ENCODE measurements around the gene IVD. TPM values are rescaled to one million over a fixed set of nuclear protein-coding genes. Genes with fewer than 3 reads are reported as not detected.

The IVD gene
- total and polyA plus RNA-seq, 4 experiments from 2014 or later: 25.7 to 62.2 (median 41.6) TPM

GRCh38 chr15:40412095-40412759 lies 6.6 kb downstream of the IVD start:
- CTCF ChIA-PET (ENCODE audit: partially characterized antibody): interaction anchor here (1.1 to 1.2 kb wide), 2 partner anchors 13 to 74 kb away, joined by 3 read pairs; no protein-coding TSS in a partner anchor
- Mint-ChIP-seq H3K27me3 (no peaks in the 10 kb centered on the region), H3K27ac (peak overlapping the region in 2 of 7 donors; percentile 46 to 60), H3K4me3 (no peak overlapping the region), H3K4me1 (peaks cover 5 to 10% (median 7%) of the 10 kb centered on the region in 4 donors), H3K9me3 (no peaks in the 10 kb centered on the region), H3K36me3 (peaks cover 41 to 61% of the 10 kb centered on the region in 2 donors)
- H3K36me3 ChIP-seq (ENCODE audit: insufficient read depth, low read length): peaks cover 23% of the 10 kb centered on the region
- no peak for DNase-seq
- H3K4me3 ChIP-seq (ENCODE audit: low read length in 2 of 2): no peak overlapping the region
- peaks cover 2% of the 10 kb centered on the region for H3K4me1 ChIP-seq (ENCODE audit: insufficient read depth, low read length)
- POLR2A ChIA-PET (ENCODE audit: partially characterized antibody): no interaction called here
- no peaks in the 10 kb centered on the region for H3K27me3 ChIP-seq (ENCODE audit: insufficient read depth, low read length)
- intact Hi-C loops (cut with micrococcal nuclease): no loop called here
- H3K27ac ChIP-seq (ENCODE audit: low read depth, low read length): no peak overlapping the region
- H3K9me3 ChIP-seq (ENCODE audit: control insufficient read depth in 1 of 2, low read length in 2 of 2): no peaks in the 10 kb centered on the region

GRCh38 chr15:40413036-40413435 lies 7.4 kb downstream of the IVD start:
- Histone ChIP-seq H3K4me3 (ENCODE audit: low read length in 2 of 2) (no peak overlapping the region), H3K9me3 (ENCODE audit: control insufficient read depth in 1 of 2, low read length in 2 of 2) (no peaks in the 10 kb centered on the region), H3K36me3 (ENCODE audit: insufficient read depth, low read length) (peaks cover 23% of the 10 kb centered on the region), H3K27me3 (ENCODE audit: insufficient read depth, low read length) (no peaks in the 10 kb centered on the region), H3K4me1 (ENCODE audit: insufficient read depth, low read length) (no peaks in the 10 kb centered on the region), H3K27ac (ENCODE audit: low read depth, low read length) (no peak overlapping the region)
- H3K4me1 Mint-ChIP-seq: peaks cover 0 to 6% (median under 1%) of the 10 kb centered on the region in 4 donors
- no peak for DNase-seq
- intact Hi-C loops (cut with micrococcal nuclease): no loop called here
- peaks cover 38 to 63% of the 10 kb centered on the region in 2 donors for H3K36me3 Mint-ChIP-seq
- no peaks in the 10 kb centered on the region for H3K9me3 Mint-ChIP-seq
- POLR2A ChIA-PET (ENCODE audit: partially characterized antibody): no interaction called here
- CTCF ChIA-PET (ENCODE audit: partially characterized antibody): no interaction called here
- H3K27ac Mint-ChIP-seq: no peak overlapping the region
- H3K4me3 Mint-ChIP-seq: no peak overlapping the region
- H3K27me3 Mint-ChIP-seq: no peaks in the 10 kb centered on the region

- Mint-ChIP-seq H3K9me3 (no peaks in the 10 kb centered on the region), H3K4me3 (no peak overlapping the region), H3K27me3 (no peaks in the 10 kb centered on the region), H3K4me1 (peaks cover 0 to 3% (median 0%) of the 10 kb centered on the region in 4 donors), H3K27ac (no peak overlapping the region), H3K36me3 (peaks cover 38 to 57% of the 10 kb centered on the region in 2 donors)
- no peak for DNase-seq
- peaks cover 23% of the 10 kb centered on the region for H3K36me3 ChIP-seq (ENCODE audit: insufficient read depth, low read length)
- H3K27me3 ChIP-seq (ENCODE audit: insufficient read depth, low read length): no peaks in the 10 kb centered on the region
- ChIA-PET POLR2A (ENCODE audit: partially characterized antibody) (no interaction called here), CTCF (ENCODE audit: partially characterized antibody) (interaction anchor here (0.5 to 2.4 kb wide), 7 partner anchors 8 to 76 kb away, joined by 3 to 9 read pairs (median 3); partner anchors contain the start of gene IVD)
- no peak overlapping the region for H3K27ac ChIP-seq (ENCODE audit: low read depth, low read length)
- H3K4me3 ChIP-seq (ENCODE audit: low read length in 2 of 2): no peak overlapping the region
- intact Hi-C loops (cut with micrococcal nuclease): no loop called here
- H3K9me3 ChIP-seq (ENCODE audit: control insufficient read depth in 1 of 2, low read length in 2 of 2): no peaks in the 10 kb centered on the region
- H3K4me1 ChIP-seq (ENCODE audit: insufficient read depth, low read length): no peaks in the 10 kb centered on the region
Observed at GRCh38 chr15:40414816-40415215, 9.2 kb downstream of the IVD start.

- intact Hi-C loops (cut with micrococcal nuclease): no loop called here
- H3K4me1 ChIP-seq (ENCODE audit: insufficient read depth, low read length): no peaks in the 10 kb centered on the region
- no peaks in the 10 kb centered on the region for H3K27me3 ChIP-seq (ENCODE audit: insufficient read depth, low read length)
- H3K4me1 Mint-ChIP-seq: peaks cover 0 to 3% (median 0%) of the 10 kb centered on the region in 4 donors
- POLR2A ChIA-PET (ENCODE audit: partially characterized antibody): no interaction called here
- H3K27ac Mint-ChIP-seq: peak overlapping the region in 1 of 7 donors; percentile 68
- H3K9me3 Mint-ChIP-seq: no peaks in the 10 kb centered on the region
- no peak for DNase-seq
- no peaks in the 10 kb centered on the region for H3K9me3 ChIP-seq (ENCODE audit: control insufficient read depth in 1 of 2, low read length in 2 of 2)
- H3K36me3 Mint-ChIP-seq: peaks cover 35 to 53% of the 10 kb centered on the region in 2 donors
- no peak overlapping the region for H3K4me3 ChIP-seq (ENCODE audit: low read length in 2 of 2)
- H3K36me3 ChIP-seq (ENCODE audit: insufficient read depth, low read length): peaks cover 23% of the 10 kb centered on the region
- no peak overlapping the region for H3K27ac ChIP-seq (ENCODE audit: low read depth, low read length)
- no peaks in the 10 kb centered on the region for H3K27me3 Mint-ChIP-seq
- CTCF ChIA-PET (ENCODE audit: partially characterized antibody): interaction anchor here (1.0 to 2.4 kb wide), 3 partner anchors 10 to 77 kb away, joined by 3 to 9 read pairs (median 3); partner anchors contain the start of gene IVD
- H3K4me3 Mint-ChIP-seq: no peak overlapping the region
Observed at GRCh38 chr15:40415226-40415625, 9.6 kb downstream of the IVD start.

- POLR2A ChIA-PET (ENCODE audit: partially characterized antibody): no interaction called here
- Histone ChIP-seq H3K4me3 (ENCODE audit: low read length in 2 of 2) (no peak overlapping the region), H3K27ac (ENCODE audit: low read depth, low read length) (no peak overlapping the region), H3K27me3 (ENCODE audit: insufficient read depth, low read length) (no peaks in the 10 kb centered on the region), H3K36me3 (ENCODE audit: insufficient read depth, low read length) (peaks cover 23% of the 10 kb centered on the region), H3K9me3 (ENCODE audit: control insufficient read depth in 1 of 2, low read length in 2 of 2) (no peaks in the 10 kb centered on the region), H3K4me1 (ENCODE audit: insufficient read depth, low read length) (no peaks in the 10 kb centered on the region)
- intact Hi-C loops (cut with micrococcal nuclease): no loop called here
- Mint-ChIP-seq H3K4me1 (peaks cover 0 to 3% (median 0%) of the 10 kb centered on the region in 4 donors), H3K27ac (no peak overlapping the region), H3K27me3 (no peaks in the 10 kb centered on the region), H3K4me3 (no peak overlapping the region), H3K36me3 (peaks cover 27 to 45% of the 10 kb centered on the region in 2 donors), H3K9me3 (no peaks in the 10 kb centered on the region)
- DNase-seq: no peak
- CTCF ChIA-PET (ENCODE audit: partially characterized antibody): interaction anchor here (2.4 to 11.7 kb wide), 2 partner anchors 11 to 74 kb away, joined by 9 to 235 read pairs; partner anchors contain the start of genes CCDC9B and IVD
Observed at GRCh38 chr15:40416056-40416455, 10.5 kb downstream of the IVD start.

- H3K4me3 ChIP-seq (ENCODE audit: low read length in 2 of 2): no peak overlapping the region
- Mint-ChIP-seq H3K27me3 (no peaks in the 10 kb centered on the region), H3K27ac (no peak overlapping the region), H3K4me1 (peaks cover 0 to 5% (median 0%) of the 10 kb centered on the region in 4 donors), H3K9me3 (no peaks in the 10 kb centered on the region), H3K36me3 (peaks cover 10 to 27% of the 10 kb centered on the region in 2 donors), H3K4me3 (no peak overlapping the region)
- ChIA-PET POLR2A (ENCODE audit: partially characterized antibody) (no interaction called here), CTCF (ENCODE audit: partially characterized antibody) (interaction anchor here (1.0 to 11.7 kb wide), 3 partner anchors 76 to 139 kb away, joined by 3 to 235 read pairs (median 4); partner anchors contain the start of gene CCDC9B)
- H3K27ac ChIP-seq (ENCODE audit: low read depth, low read length): no peak overlapping the region
- H3K27me3 ChIP-seq (ENCODE audit: insufficient read depth, low read length): no peaks in the 10 kb centered on the region
- H3K4me1 ChIP-seq (ENCODE audit: insufficient read depth, low read length): peaks cover 8% of the 10 kb centered on the region
- DNase-seq: no peak
- intact Hi-C loops (cut with micrococcal nuclease): no loop called here
- no peaks in the 10 kb centered on the region for H3K9me3 ChIP-seq (ENCODE audit: control insufficient read depth in 1 of 2, low read length in 2 of 2)
- peaks cover 8% of the 10 kb centered on the region for H3K36me3 ChIP-seq (ENCODE audit: insufficient read depth, low read length)
Observed at GRCh38 chr15:40418126-40418525, 12.5 kb downstream of the IVD start.

GRCh38 chr15:40420071-40420713 lies 14.6 kb downstream of the IVD start:
- Mint-ChIP-seq H3K27ac (peak overlapping the region in 1 of 7 donors; percentile 29), H3K27me3 (no peaks in the 10 kb centered on the region), H3K4me3 (no peak overlapping the region), H3K36me3 (peaks cover 3 to 14% of the 10 kb centered on the region in 2 donors), H3K4me1 (peaks cover 0 to 5% (median 0%) of the 10 kb centered on the region in 4 donors), H3K9me3 (peaks cover 0 to 2% (median 0%) of the 10 kb centered on the region in 8 donors)
- CTCF ChIA-PET (ENCODE audit: partially characterized antibody): interaction anchor here (0.8 to 11.7 kb wide), 4 partner anchors 22 to 140 kb away, joined by 4 to 235 read pairs (median 12); partner anchors contain the start of gene CCDC9B
- intact Hi-C loops (cut with micrococcal nuclease): no loop called here
- POLR2A ChIA-PET (ENCODE audit: partially characterized antibody): interaction anchor here (1.6 kb wide), 1 partner anchor 53 kb away, joined by 3 read pairs; no protein-coding TSS in a partner anchor
- Histone ChIP-seq H3K9me3 (ENCODE audit: control insufficient read depth in 1 of 2, low read length in 2 of 2) (no peaks in the 10 kb centered on the region), H3K27ac (ENCODE audit: low read depth, low read length) (no peak overlapping the region), H3K4me3 (ENCODE audit: low read length in 2 of 2) (no peak overlapping the region), H3K27me3 (ENCODE audit: insufficient read depth, low read length) (no peaks in the 10 kb centered on the region), H3K36me3 (ENCODE audit: insufficient read depth, low read length) (no peaks in the 10 kb centered on the region), H3K4me1 (ENCODE audit: insufficient read depth, low read length) (peaks cover 8% of the 10 kb centered on the region)
- no peak for DNase-seq

Data from CD4-positive, alpha-beta memory T cell (primary cell).